Vagina (tissue), 2 donors: ENCODE results near the gene ABCC6. TPM values are rescaled to one million over a fixed set of nuclear protein-coding genes. Genes with fewer than 3 reads are reported as not detected.
"Not testable (repeated sequence)": the region's sequence is repeated elsewhere in the genome, so short reads cannot be mapped to it uniquely, and the experiment has no call there.

ENCODE experiments used
- DNase-seq, 2 donors: peaks; one replicate each; pipeline ENCODE4 v3.0.0-alpha.2; 2017; ENCODE audit errors: extremely low spot score in 2 of 2
- H3K27ac ChIP-seq: fragments of 200-600 bp; sonication (generic); one replicate; pipeline ENCODE4 v1.5.1; 2019
- H3K27me3 ChIP-seq: fragments of 200-600 bp; sonication (generic); one replicate; pipeline ENCODE4 v1.5.1; 2019
- H3K36me3 ChIP-seq, 2 donors: fragments of 200-600 bp; sonication (generic); one replicate each; pipeline ENCODE4 v1.5.1; 2017 to 2019
- H3K4me1 ChIP-seq: fragments of 200-600 bp; sonication (generic); one replicate; pipeline ENCODE4 v1.5.1; 2019
- H3K4me3 ChIP-seq, 2 donors: fragments of 200-600 bp; sonication (generic); 1 replicate in 1 of 2; 2 replicates in 1 of 2; pipeline ENCODE4 v1.5.1; 2016 to 2019
- H3K9me3 ChIP-seq: fragments of 200-600 bp; sonication (generic); one replicate; pipeline ENCODE4 v1.5.1; 2019
- intact Hi-C: fragments of 100-400 bp; cut with DNase I; formaldehyde crosslinking; loops from one replicate; pipeline ENCODE4 v1.15.1; 2023
- total RNA-seq: library from RNA; depleted of rRNA; stranded (reverse); fragments of >200 nt; gene quantifications from one replicate; pipeline ENCODE4 v1.2.3, GENCODE V29; 2016

The ABCC6 gene
- total RNA-seq, 1 donor from 2014 or later = 0.49 TPM

DNA sequence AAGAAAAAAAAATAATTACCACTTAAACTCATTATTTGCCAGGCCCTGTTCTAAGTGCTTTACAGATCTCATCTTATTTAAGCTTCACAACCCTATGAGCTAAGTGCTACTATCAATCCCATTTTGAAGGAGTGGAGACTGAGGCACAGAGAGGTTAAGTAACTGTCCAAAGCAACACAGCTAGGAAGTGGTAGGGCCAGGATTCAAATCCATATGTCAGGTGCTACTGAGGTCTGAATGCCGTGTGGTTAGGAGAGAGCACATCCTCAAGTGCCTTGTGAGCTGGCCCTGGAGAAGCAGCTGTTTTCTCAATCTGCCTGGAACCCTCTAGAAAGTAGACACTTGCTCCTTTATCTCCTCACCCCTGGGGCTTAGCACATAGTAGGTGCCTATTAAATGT is 11.9 kb downstream of the ABCC6 start:
- intact Hi-C loops, H3K36me3 ChIP-seq, DNase-seq, H3K4me1 ChIP-seq, H3K9me3 ChIP-seq, H3K27ac ChIP-seq, H3K27me3 ChIP-seq, H3K4me3 ChIP-seq: not testable (repeated sequence)

DNA sequence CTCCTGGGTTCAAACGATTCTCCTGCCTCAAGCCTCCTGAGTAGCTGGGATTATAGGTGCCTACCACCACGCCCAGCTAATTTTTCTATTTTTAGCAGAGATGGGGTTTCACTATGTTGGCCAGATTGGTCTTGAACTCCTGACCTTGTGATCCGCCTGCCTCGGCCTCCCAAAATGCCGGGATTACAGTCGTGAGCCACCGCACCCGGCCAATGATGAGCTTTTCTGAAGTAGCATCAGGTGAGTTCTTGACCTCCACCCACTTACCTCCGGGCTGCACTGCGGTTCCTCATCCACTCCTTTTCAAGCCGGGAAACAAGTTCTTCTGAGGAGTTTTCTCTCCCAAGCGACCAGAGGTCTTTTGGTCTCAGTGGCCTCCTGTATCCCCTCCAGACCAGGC is 14.8 kb downstream of the ABCC6 start:
- H3K27ac ChIP-seq, H3K4me1 ChIP-seq: not testable (repeated sequence)

DNA sequence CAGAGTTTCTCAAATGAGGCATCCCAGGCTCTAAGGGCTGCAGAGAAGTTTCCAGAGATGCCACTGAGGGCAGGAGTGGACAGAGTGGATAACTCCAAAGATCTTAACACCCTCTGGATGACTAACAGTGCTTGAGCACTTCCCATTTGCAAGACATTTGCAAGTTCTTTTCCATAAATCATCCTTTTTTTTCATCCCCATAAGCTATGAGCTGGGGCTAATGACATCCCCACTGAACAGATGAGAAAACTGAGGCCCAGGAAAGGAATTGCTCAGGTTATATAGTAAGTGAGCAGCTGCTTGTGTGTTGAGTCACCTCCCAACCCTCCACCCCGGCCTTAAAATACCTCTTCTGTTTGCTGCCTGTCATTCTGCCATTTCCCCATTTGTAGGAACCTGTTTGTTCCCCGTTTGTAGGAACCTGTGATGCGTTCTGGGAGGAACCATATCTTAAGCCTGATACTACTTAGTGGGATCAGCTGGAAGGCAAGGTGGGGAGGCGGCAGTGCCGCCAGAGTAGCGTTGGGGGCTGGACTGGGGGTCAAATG is 15.4 kb downstream of the ABCC6 start:
- DNase-seq, intact Hi-C loops, H3K9me3 ChIP-seq, H3K4me1 ChIP-seq, H3K27ac ChIP-seq, H3K27me3 ChIP-seq, H3K36me3 ChIP-seq, H3K4me3 ChIP-seq: not testable (repeated sequence)

More for the DNA sequence above, 14.8 kb downstream of the ABCC6 start:
- intact Hi-C loops, H3K9me3 ChIP-seq, DNase-seq, H3K27me3 ChIP-seq, H3K4me3 ChIP-seq, H3K36me3 ChIP-seq: not testable (repeated sequence)

DNA sequence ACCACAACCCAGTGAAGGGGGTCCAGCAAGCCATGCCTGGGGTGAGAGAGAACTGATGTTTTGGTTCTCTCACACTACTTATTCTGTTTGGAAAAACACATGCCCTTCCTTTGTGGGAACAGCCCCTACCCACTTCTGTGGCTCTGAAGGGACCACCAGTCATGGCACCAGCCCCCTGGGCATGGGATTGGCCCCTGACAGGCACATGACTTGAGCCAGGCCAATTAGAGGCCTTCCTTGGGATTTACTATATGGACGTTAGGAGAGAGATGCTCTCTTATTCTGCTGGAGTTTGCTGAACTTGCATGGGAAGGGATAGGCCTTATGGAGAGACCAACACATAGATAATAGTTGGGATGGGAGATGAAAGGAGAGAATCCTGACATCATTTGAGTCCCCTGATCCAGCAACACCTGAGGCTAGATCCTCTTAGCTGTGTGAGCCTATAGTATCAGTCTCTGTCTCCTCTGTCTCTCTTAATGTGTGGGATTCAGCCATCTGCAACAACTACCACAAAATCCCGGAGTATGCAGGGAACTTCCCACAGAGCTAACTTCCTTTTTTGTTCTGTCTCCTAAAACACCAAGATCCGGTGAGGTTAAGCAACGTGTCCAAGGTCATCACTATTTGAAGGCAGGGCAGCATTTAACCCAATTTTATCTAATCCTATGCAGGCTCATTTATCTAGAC is 16.1 kb downstream of the ABCC6 start:
- H3K4me3 ChIP-seq, H3K36me3 ChIP-seq, H3K27me3 ChIP-seq, DNase-seq, intact Hi-C loops, H3K4me1 ChIP-seq, H3K27ac ChIP-seq, H3K9me3 ChIP-seq: not testable (repeated sequence)

DNA sequence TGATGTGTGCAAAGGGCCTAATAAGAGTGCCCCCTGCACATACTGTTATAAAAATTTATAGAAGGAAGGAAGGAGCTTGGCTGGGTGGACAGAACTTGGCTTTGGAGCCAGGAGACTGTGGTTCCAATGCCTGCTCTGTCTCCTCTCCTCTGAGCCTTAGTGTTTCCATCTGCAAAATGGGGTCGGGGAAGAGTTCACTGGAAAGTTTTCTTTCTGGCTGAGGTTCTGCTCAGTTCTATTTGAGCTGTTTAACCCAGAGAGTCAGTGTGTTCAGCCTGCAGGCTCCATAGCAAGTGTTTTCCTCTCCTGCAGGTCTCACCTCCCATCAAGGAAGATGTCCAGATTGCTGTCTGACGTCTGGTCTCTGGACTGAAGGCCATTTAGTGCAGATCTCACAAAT is 17.4 kb downstream of the ABCC6 start:
- H3K4me3 ChIP-seq, DNase-seq, H3K36me3 ChIP-seq, H3K27me3 ChIP-seq, H3K4me1 ChIP-seq, H3K9me3 ChIP-seq, H3K27ac ChIP-seq, intact Hi-C loops: not testable (repeated sequence)

DNA sequence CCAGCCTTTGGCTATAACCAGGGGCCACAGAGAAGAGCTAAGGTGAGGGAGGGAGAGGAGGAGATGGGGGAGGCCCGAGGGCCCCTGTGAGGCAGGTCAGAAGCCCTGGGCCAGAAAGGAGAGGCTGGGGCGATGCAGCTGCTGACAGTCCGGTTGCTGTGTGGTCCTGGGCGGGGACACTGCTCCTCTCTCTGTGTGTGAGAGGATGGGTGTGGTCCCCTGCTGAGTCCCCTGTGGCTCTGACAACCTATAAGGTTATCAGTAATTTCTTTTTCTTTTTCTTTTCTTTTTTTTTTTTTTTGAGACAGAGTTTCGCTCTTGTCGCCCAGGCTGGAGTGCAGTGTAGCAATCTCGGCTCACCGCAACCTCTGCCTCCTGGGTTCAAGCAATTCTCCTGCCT is 18.7 kb downstream of the ABCC6 start:
- H3K4me1 ChIP-seq, H3K27ac ChIP-seq, H3K4me3 ChIP-seq, H3K27me3 ChIP-seq, H3K9me3 ChIP-seq, DNase-seq, intact Hi-C loops, H3K36me3 ChIP-seq: not testable (repeated sequence)

DNA sequence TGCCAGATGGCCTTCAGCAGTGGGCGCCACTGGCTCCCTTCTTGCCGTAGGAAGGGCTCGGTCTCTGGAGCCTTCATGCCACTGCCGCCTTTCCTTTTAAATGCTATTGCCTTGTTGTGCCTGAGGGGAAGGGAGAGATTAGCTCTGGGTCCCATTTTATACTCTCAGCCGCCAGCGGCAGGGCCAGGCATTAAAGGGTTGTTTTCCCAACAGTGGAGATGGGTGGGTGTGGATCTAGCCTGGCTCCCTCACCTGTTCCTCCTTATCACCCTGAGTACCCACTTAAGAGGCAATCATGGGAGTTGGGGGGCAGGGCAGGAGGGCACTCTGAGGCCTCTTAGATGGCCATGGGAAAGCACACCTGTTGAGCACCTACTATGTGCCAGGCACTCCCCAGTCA is 19.8 kb downstream of the ABCC6 start:
- H3K4me1 ChIP-seq, H3K4me3 ChIP-seq, H3K9me3 ChIP-seq, intact Hi-C loops, H3K36me3 ChIP-seq, H3K27me3 ChIP-seq, DNase-seq, H3K27ac ChIP-seq: not testable (repeated sequence)

DNA sequence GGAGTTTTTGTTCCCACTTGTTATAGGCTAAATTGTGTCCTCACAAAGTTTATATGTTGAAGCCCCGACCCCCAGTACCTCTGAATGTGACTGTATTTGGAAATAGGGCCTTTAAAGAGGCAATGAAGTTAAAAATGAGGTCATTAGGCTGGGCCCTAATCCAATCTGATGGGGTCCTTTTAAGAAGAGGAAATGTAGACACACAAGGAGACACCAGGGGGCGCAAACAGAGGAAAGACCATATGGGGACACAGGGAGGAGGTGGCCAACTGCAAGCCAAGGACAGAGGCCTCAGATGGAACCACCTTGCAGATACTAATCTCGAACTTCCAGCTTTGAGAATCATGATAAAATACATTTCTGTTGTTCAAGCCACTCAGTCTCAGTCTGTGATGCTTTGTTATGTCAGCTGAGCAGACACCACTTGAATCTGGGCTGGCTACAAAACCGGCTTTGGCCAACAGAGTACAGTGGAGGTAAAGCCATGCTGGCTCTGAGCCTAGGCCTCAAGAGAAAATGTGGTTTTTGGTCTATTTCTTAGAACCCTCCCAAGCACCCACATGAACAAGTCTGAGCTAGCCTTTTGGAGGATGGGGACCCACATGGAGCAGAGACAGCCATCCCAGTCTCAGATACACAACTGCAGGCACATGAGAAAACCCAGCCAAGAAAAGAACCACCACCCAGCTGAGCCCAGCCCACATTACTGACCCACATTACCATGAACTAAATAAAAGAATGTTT is 20.7 kb downstream of the ABCC6 start:
- H3K27me3 ChIP-seq, intact Hi-C loops, DNase-seq, H3K9me3 ChIP-seq, H3K4me3 ChIP-seq, H3K36me3 ChIP-seq, H3K4me1 ChIP-seq, H3K27ac ChIP-seq: not testable (repeated sequence)

DNA sequence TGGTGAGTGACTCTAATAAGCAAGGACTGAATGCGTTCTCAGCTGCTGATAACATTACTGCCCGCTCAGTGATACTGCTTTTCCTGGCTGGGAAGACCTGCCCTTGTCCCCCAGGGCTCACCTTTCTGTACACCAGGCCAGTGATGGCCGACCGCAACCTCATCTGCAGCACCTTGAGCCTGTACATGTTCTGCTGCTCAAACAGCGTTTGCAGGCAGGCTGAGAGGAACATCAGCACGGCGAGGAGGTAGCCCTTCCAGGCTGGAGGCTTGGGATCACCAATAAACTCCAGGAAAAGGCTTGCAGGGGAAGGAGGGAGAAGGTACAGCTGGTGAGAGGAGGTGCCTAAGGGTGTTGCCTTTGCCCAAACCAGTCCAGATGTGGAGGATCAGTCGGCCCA is 21.4 kb downstream of the ABCC6 start:
- intact Hi-C loops = not testable (repeated sequence)

DNA sequence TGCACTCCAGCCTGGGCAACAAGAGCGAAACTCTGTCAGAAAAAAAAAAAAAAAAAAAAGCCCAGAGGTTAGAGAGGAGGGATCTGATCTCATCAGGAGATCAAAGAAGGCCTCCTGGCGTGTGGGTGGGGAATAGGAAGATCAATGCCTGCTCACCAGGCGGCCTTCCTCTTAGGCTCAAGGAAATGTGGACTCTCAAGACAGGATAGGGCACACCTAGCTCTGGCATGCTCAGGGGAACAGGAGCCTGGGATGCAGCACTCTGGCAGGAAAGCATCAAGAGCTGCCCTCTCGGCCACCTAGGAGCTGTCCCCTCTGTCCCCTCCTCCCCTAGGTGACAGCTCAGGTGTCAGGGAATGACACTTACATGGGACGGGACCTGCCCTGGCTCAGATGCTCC is 22.9 kb downstream of the ABCC6 start:
- H3K9me3 ChIP-seq, H3K27me3 ChIP-seq, DNase-seq, H3K4me3 ChIP-seq, intact Hi-C loops, H3K27ac ChIP-seq, H3K4me1 ChIP-seq, H3K36me3 ChIP-seq: not testable (repeated sequence)

More for the DNA sequence above, 21.4 kb downstream of the ABCC6 start:
- not testable (repeated sequence) for DNase-seq, H3K9me3 ChIP-seq, H3K36me3 ChIP-seq, H3K4me3 ChIP-seq, H3K27ac ChIP-seq, H3K27me3 ChIP-seq, H3K4me1 ChIP-seq

DNA sequence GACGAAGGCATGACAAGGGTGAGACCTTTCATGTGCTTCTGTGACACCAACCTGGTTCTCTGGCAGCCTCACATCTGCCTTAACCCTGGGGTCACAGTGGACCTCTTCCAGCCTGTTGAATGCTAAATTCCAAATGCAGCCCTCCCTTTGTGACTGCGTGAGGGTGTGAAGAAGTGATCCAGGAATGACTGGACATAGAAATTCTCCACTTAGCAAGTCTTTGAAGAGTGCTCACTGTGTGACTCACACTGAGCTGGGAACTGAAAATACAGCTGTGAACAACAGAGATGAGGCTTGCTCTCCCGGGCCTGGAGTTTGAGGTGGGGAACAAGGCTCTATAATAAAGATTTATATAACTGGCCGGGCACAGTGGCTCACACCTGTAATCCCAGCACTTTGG is 23.9 kb downstream of the ABCC6 start:
- H3K9me3 ChIP-seq, H3K4me1 ChIP-seq, H3K36me3 ChIP-seq, DNase-seq, H3K27ac ChIP-seq, H3K4me3 ChIP-seq, H3K27me3 ChIP-seq, intact Hi-C loops: not testable (repeated sequence)
